Calu3 (cell line): Measurements from ENCODE around the gene MPZL2. TPM values are rescaled to one million over a fixed set of nuclear protein-coding genes. Genes with fewer than 3 reads are reported as not detected.
"Not testable (repeated sequence)": the region's sequence is repeated elsewhere in the genome, so short reads cannot be mapped to it uniquely, and the experiment has no call there.

Experiments
- BruUV-seq: library from RNA; stranded (reverse); fragments of 400-500 nt; replicated peaks from 2 replicates; lab custom pipeline; 2021; lab: Mats Ljungman, UMichigan
- CTCF ChIA-PET: fragments of 300-600 bp; sonication (Branson Sonifier 250); formaldehyde crosslinking; loops from one replicate; lab custom pipeline; 2022; ENCODE audit warnings: antibody characterized with exemption; lab: Charles Lee
- DNase-seq: peaks from one replicate; pipeline ENCODE4 v3.0.0; 2022
- H3K27ac Mint-ChIP-seq: one replicate; pipeline ENCODE4 v1.8.0; 2022; ENCODE audit warnings: mixed read lengths; ENCODE audit not compliant: unreplicated experiment
- H3K27me3 Mint-ChIP-seq: one replicate; pipeline ENCODE4 v1.8.0; 2022; ENCODE audit warnings: mixed read lengths; ENCODE audit not compliant: unreplicated experiment
- H3K36me3 Mint-ChIP-seq: one replicate; pipeline ENCODE4 v1.8.0; 2022; ENCODE audit warnings: mild to moderate bottlenecking, moderate library complexity, mixed read lengths; ENCODE audit not compliant: insufficient read depth, unreplicated experiment
- H3K4me1 Mint-ChIP-seq: one replicate; pipeline ENCODE4 v1.8.0; 2022; ENCODE audit warnings: mild to moderate bottlenecking, low read depth, mixed read lengths; ENCODE audit not compliant: unreplicated experiment
- H3K4me3 Mint-ChIP-seq: one replicate; pipeline ENCODE4 v1.8.0; 2022; ENCODE audit warnings: mild to moderate bottlenecking, low read depth, moderate library complexity, mixed read lengths; ENCODE audit not compliant: unreplicated experiment
- H3K9me3 Mint-ChIP-seq: one replicate; pipeline ENCODE4 v1.8.0; 2022; ENCODE audit warnings: low read depth, mixed read lengths; ENCODE audit not compliant: unreplicated experiment
- intact Hi-C: fragments of 100-400 bp; cut with micrococcal nuclease; formaldehyde crosslinking; loops from one replicate; pipeline ENCODE4 v1.10.0; 2022; ENCODE audit not compliant: unreplicated experiment
- total RNA-seq: library from RNA; stranded (reverse); gene quantifications from 2 replicates; pipeline ENCODE4 v1.2.3, GENCODE V29; 2022
- TF ChIP-seq, protein P1 (sequence below): fragments of 200-600 bp; IDR thresholded peaks from one replicate; pipeline ENCODE4 v1.8.0; 2022; ENCODE audit warnings: antibody characterized with exemption; ENCODE audit not compliant: unreplicated experiment

The MPZL2 gene
- total RNA-seq, 1 experiment from 2014 or later, result 69.6 TPM

DNA sequence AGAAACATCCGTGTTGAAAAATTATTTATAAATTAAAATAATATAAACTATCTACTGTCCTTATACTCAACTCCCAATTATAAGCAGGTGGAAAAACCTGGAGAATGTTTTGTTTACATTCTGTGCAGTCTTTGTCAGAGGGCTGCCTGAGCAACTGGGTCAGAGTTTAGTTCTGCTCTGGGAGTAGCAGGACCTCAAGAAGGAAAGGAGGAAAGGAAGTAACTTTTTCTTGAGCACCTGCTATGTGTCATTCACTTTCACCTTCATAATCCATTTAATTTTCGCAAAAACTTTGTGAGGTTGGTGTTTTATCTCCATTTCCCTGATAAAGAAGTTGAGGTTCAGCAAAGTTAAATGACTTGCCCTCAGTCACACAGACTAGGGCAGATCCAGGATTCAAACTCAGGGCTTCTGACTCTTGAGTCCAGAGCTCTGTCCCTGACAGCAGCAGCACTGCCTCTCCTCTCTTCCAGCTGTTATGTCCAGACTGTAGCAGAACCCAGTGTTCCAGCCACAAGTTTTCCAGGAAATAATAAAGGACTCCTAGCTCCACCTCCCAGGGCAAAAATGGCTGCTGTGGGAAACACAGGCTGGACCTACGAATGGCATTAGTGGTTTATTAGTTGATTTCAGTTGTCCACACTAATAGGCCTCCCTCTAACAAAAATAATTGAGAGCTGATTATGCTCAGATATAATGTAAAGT is 46.8 kb upstream of the MPZL2 start:
- BruUV-seq, result no TSS peak
- Mint-ChIP-seq H3K27me3 (peaks cover 14% of the 10 kb centered on the region), H3K4me3 (no peak overlapping the region), H3K4me1 (peaks cover 11% of the 10 kb centered on the region), H3K36me3 (no peaks in the 10 kb centered on the region), H3K9me3 (no peaks in the 10 kb centered on the region), H3K27ac (no peak overlapping the region)
- no peak for DNase-seq
- TF ChIP-seq, protein P1, sequence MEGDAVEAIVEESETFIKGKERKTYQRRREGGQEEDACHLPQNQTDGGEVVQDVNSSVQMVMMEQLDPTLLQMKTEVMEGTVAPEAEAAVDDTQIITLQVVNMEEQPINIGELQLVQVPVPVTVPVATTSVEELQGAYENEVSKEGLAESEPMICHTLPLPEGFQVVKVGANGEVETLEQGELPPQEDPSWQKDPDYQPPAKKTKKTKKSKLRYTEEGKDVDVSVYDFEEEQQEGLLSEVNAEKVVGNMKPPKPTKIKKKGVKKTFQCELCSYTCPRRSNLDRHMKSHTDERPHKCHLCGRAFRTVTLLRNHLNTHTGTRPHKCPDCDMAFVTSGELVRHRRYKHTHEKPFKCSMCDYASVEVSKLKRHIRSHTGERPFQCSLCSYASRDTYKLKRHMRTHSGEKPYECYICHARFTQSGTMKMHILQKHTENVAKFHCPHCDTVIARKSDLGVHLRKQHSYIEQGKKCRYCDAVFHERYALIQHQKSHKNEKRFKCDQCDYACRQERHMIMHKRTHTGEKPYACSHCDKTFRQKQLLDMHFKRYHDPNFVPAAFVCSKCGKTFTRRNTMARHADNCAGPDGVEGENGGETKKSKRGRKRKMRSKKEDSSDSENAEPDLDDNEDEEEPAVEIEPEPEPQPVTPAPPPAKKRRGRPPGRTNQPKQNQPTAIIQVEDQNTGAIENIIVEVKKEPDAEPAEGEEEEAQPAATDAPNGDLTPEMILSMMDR, result no peak
- CTCF ChIA-PET, result interaction anchor here (1.4 kb wide), 1 partner anchor 113 kb away, joined by 5 read pairs; no protein-coding TSS in a partner anchor
- intact Hi-C loops, result no loop called here

DNA sequence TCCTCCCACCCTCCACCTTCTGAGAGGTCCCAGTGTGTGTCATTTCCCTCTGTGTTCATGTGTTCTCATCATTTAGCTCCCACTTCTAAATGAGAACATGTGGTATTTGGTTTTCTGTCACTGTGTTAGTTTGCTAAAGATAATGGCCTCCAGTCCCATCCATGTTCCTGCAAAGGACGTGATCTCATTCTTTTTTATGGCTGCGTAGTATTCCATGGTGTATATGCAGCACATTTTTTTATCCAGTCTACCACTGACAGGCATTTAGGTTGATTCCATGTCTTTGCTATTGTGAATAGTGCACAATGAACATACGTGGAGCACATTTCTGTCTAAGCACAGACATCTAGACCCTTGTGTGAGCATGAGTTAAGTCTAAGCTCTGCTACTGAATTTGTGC is 46.2 kb upstream of the MPZL2 start:
- no peak for DNase-seq
- no TSS peak for BruUV-seq
- no peak overlapping the region for H3K27ac Mint-ChIP-seq
- no peak overlapping the region for H3K4me3 Mint-ChIP-seq
- H3K4me1 Mint-ChIP-seq, result peaks cover 5% of the 10 kb centered on the region
- H3K36me3 Mint-ChIP-seq, result no peaks in the 10 kb centered on the region
- no peaks in the 10 kb centered on the region for H3K9me3 Mint-ChIP-seq
- intact Hi-C loops, result no loop called here
- TF ChIP-seq, protein P1, result no peak
- CTCF ChIA-PET, result interaction anchor here (0.6 kb wide), 1 partner anchor 141 kb away, joined by 4 read pairs; no protein-coding TSS in a partner anchor
- peaks cover 14% of the 10 kb centered on the region for H3K27me3 Mint-ChIP-seq

DNA sequence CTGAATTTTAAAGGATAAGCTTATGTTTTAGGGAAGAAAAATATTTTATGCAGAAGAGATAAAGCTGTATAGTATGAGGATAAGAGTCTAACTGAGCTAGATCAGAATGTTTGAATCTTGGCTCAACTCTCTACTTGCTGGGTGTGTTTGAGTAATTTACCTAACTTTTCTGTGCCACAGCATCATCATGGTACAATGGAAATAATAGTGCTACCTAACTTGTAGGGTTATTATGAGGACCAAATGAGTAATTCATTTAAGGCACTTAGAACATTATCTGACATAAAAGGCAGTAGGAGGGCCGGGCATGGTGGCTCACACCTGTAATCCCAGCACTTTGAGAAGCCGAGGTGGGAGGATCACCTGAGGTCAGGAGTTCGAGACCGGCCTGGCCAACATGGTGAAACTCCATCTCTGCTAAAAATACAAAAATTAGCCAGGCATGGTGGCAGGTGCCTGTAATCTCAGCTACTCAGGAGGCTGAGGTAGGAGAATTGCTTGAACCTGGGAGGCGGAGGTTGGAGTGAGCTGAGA is 45.0 kb upstream of the MPZL2 start:
- not testable (repeated sequence) for H3K9me3 Mint-ChIP-seq
- CTCF ChIA-PET, result interaction anchor here (1.4 kb wide), 1 partner anchor 14 kb away, joined by 3 read pairs; no protein-coding TSS in a partner anchor

DNA sequence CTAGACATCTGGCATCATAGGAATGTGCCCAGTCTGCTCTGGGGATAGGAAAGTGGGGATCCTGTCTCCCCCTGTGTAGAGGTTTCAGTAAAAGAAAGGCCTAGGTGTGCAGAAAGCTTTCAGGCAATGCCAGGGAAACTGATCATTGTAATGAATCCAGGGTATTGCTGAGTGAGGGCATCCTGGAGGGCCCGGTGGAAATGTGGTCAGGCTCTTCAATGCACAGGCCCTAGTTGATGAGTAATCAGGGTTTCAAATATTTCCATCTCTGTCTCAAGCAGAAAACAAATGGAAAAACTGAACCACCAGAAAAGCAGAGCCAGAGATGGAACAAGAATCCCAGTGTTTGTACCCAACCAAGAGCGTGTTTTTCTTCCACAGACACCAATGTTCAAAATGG is 42.5 kb upstream of the MPZL2 start:
- no peak overlapping the region for H3K27ac Mint-ChIP-seq
- DNase-seq, result no peak
- CTCF ChIA-PET, result interaction anchor here (0.5 kb wide), 1 partner anchor 28 kb away, joined by 5 read pairs; no protein-coding TSS in a partner anchor
- H3K9me3 Mint-ChIP-seq, result no peaks in the 10 kb centered on the region
- no TSS peak for BruUV-seq
- intact Hi-C loops, result no loop called here
- H3K27me3 Mint-ChIP-seq, result peaks cover 25% of the 10 kb centered on the region
- H3K4me3 Mint-ChIP-seq, result no peak overlapping the region
- TF ChIP-seq, protein P1, result no peak
- H3K4me1 Mint-ChIP-seq, result no peaks in the 10 kb centered on the region
- H3K36me3 Mint-ChIP-seq, result no peaks in the 10 kb centered on the region

More for the DNA sequence above, 45.0 kb upstream of the MPZL2 start:
- H3K36me3 Mint-ChIP-seq, H3K4me1 Mint-ChIP-seq, H3K27ac Mint-ChIP-seq, intact Hi-C loops, DNase-seq, BruUV-seq, H3K4me3 Mint-ChIP-seq: not testable (repeated sequence)
- H3K27me3 Mint-ChIP-seq, result peaks cover 14% of the 10 kb centered on the region

DNA sequence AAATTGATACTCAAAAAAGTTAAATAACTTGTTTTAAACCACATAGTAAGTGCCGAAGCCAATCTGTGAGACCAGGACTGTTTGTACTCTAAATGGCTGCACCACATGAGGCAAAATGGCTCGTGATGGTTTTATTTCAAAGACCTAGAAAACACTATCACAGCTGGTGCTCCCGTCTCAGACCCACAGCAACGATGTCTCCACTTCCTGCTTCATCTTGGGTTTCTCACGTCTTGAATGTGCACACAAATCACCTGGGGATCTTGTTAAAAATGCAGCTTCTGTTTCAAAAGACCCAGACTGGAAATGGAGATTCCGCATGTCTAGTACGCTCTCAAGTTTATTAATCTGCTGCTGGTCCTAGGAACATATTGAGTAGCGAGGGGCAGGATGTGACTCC is 41.6 kb upstream of the MPZL2 start:
- intact Hi-C loops, result no loop called here
- CTCF ChIA-PET, result no interaction called here
- H3K4me3 Mint-ChIP-seq, result no peak overlapping the region
- DNase-seq, result no peak
- no TSS peak for BruUV-seq
- no peaks in the 10 kb centered on the region for H3K36me3 Mint-ChIP-seq
- H3K4me1 Mint-ChIP-seq, result no peaks in the 10 kb centered on the region
- peaks cover 33% of the 10 kb centered on the region for H3K27me3 Mint-ChIP-seq
- H3K27ac Mint-ChIP-seq, result no peak overlapping the region
- no peaks in the 10 kb centered on the region for H3K9me3 Mint-ChIP-seq
- TF ChIP-seq, protein P1, result no peak
